G401.6 (cell line): ENCODE data around the gene CAPSL.
"Not testable (repeated sequence)": the region's sequence is repeated elsewhere in the genome, so short reads cannot be mapped to it uniquely, and the experiment has no call there.

Experiments
- FAIRE-seq: peaks from 2 replicates; lab custom pipeline; 2012; peaks lifted over from hg19 to GRCh38; lab: Jason Lieb, UNC

CAPSL gene

DNA sequence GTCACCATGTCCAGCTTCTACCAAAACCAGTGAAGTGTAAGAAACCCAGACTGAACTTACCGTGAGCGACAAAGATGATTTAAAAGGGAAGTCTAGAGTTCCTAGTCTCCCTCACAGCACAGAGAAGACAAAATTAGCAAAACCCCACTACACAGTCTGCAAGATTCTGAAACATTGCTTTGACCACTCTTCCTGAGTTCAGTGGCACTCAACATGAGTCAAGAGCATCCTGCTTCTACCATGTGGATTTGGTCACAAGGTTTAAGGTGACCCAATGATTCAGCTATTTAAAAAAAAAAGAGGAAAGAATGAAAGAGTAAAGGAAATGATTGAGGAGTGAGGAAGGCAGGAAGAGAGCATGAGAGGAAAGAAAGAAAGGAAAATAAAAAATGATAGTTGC lies 62.0 kb downstream of the CAPSL start:
- no peak for FAIRE-seq

DNA sequence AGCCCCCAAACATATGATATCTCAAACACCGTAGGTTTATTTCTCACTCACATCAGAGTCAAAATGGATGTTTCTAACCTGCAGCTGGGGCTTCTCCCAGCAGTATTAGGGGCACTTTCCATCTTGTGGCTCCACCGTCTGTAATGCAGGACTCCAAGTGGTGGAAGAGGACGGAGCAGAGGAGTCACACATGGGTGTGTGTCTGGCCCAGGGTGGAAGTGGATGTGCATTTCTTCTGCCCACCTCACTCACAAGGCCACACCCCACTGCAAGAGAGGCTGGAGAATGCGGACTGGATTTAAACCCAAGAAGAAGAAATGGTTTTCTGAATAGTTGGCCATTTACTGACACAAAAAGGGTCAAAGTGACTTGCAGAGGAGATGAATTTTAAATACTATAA lies 67.8 kb downstream of the CAPSL start:
- FAIRE-seq, result no peak

DNA sequence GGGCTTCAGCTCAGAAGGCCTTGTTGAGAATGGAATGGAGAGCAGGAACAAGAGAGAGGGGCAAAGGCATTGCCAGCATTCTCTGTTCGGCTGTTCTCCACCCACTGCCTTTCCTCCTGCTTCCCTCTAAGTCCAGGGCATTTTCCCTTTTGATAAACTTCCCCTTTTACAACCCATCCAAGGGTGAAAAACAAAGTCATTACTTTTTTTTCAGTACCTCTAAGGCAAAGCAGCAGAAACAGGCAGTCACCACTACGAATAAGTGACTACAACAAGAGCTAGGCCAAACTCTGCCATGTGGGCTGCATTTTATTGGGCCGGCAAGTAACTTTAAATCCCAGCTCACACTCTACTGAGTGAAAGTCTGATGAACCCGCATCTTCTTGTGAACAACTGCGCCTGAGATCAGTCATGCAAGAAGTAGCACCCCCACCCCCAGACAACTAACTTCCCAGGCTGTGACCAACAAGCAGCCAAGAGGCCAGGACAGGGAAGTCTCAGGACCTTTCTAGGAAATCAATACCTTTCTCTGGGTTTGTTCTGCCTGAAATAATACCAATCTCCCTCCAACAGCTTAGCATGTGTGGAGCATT lies 68.6 kb downstream of the CAPSL start:
- FAIRE-seq, result no peak

DNA sequence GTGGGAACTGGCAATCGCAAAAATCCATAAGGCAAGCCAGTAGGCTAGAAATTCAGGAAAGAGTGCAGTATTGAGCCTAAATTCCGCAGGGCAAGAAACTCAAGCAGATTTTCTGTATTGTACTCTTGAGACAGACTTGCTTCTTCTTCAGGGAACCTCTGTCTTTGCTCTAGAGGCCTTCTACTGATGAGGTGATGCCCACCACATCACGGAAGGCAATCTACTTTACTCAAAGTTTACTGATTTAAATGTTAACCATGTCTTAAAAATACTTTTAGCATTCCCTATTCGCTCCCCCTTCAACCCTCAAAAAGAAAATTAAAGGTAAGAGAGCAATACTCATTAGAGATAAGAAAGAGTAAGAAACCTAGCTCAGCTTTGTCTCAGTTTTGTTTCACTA lies 70.4 kb downstream of the CAPSL start:
- no peak for FAIRE-seq

DNA sequence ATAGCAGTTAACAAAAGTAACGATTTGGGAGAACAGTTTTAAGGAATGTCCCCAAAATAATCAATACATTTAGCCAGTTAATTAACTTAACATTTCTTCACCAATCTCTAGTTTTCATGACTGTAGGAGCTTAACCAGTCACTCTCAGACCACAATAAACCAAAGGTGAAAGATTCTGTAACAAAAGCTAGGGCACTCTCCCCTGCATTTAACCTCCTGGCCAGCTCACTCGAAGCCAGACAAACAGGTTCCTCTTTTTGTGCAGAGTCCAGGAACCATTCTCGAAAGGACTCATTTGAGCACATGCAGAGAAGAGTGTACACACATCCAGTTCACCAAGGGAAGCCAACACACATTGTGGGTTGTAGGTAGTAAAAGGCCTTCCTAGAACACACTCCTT lies 75.3 kb downstream of the CAPSL start:
- FAIRE-seq, result no peak

- no peak for FAIRE-seq
These were observed 76.3 kb downstream of the CAPSL start for GRCh38 chr5:35862126-35862525.

DNA sequence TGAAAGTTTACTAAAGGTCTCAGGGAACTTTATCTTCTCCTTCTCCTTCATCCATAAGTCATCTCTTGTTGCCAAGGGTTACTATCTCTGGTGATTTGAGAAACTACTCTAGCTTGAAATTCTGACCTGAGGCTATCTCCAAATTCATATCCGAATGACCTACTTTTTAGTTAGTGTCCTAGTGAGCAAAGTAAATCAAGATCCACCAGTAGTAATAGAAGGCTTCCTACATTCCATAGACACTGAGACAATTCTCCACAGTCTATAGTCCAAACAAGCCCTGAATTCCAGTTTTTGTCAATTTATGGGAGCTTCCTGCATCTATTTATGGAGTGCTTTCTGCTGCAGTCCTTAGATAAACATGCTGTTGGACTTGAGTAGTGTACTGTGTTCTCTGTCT lies 76.7 kb downstream of the CAPSL start:
- FAIRE-seq, result no peak

GRCh38 chr5:35860686-35861085 lies 77.7 kb downstream of the CAPSL start:
- no peak for FAIRE-seq

- no peak for FAIRE-seq
These were observed 79.2 kb downstream of the CAPSL start for GRCh38 chr5:35859101-35859661.

DNA sequence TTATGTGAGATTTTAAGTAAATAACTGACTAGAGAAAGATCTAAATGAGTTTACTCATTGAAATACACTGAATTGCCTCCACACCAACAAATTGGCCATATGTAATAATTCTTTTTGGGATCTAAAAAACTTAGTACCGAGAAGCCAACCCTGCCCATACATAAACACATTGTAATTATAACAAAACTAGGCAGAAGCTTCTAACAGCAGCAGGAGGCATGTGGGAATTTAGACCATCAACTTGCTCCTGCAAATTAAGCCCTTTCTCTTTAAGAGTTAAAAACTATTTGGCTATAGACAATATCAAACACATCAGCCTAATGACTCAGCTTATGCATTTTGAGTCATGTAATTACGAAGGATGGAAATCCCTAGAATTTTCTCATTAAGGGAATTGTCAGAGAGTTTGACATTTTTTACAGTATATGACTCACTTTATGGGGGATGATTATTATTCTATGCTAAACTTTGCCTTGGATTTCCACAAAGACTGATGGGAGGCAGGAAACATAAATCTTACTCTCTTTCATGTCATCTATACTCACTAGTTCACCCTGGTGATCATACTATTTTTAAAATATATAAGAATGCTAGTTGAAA lies 80.7 kb downstream of the CAPSL start:
- FAIRE-seq, result no peak

DNA sequence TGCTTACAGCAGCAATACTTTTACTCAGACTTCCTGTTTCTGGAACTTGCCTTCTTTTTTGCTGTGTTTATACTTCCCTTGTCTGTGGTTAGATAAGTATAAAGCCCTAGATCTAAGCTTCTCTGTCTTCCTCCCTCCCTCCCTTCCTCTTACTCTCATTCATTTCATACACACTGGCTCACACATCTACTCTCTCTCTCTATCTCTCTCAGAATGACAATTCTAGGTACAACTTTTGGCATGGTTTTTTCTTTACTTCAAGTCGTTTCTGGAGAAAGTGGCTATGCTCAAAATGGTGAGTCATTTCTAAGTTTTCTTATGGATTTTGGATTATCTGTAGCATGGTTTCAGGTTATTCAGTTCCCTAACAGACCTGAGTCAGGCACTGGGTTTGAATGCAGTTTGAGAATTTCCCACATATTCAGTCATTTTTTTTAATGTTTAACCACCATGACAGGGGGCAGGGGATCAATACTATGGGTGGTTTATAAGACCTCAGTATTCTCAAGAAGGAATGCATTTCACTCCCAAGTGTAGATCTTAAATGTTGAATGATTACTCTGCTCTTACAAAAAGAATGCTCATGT lies 81.6 kb downstream of the CAPSL start, which contains the start of gene IL7R:
Gene IL7R, plus strand, starts transcription at position 127 of the 587 bp plus-strand sequence. Its CDS starts 87 bp downstream, at position 214.
- no peak for FAIRE-seq

DNA sequence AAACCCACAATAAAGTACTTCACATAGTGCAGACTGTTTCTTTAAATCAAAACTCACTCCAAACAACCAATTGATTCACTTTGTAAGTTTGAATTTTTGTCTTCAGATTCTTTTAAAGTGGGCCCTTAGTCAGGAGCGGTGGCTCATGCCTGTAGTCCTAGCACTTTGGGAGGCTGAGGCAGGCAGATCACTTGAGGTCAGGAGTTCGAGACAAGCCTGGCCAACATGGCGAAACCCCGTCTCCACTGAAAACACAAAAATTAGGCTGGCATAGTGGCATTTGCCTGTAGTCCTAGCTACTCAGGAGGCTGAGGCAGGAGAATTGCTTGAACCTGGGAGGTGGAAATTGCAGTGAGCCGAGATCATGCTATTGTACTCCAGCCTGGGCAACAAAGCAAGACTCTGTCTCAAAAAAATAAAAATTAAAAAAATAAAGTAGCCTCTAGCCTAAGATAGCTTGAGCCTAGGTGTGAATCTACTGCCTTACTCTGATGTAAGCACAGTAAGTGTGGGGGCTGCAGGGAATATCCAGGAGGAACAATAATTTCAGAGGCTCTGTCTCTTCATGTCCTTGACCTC lies 82.1 kb downstream of the CAPSL start:
- FAIRE-seq, result not testable (repeated sequence)

GRCh38 chr5:35855187-35855586 lies 83.2 kb downstream of the CAPSL start:
- no peak for FAIRE-seq
